Forelimb muscle (tissue), 1 donor: Measurements from ENCODE around the gene ZDHHC18. TPM values are rescaled to one million over a fixed set of nuclear protein-coding genes. Genes with fewer than 3 reads are reported as not detected.
A peak's percentile ranks its signal among the peaks of the same experiment; 100 is the strongest.
"Not testable (repeated sequence)": the region's sequence is repeated elsewhere in the genome, so short reads cannot be mapped to it uniquely, and the experiment has no call there.

Source experiments
- DNase-seq: peaks from one replicate; pipeline ENCODE4 v3.0.0-alpha.2; 2013; ENCODE audit warnings: low read depth
- polyA plus RNA-seq: library from polyadenylated mRNA; unstranded; fragments of 120-200 nt; gene quantifications from one replicate; pipeline ENCODE4 v1.2.1, GENCODE V29; 2013; ENCODE audit not compliant: insufficient read length

Gene ZDHHC18
- polyA plus RNA-seq, 1 donor, result 14.9 TPM

DNA sequence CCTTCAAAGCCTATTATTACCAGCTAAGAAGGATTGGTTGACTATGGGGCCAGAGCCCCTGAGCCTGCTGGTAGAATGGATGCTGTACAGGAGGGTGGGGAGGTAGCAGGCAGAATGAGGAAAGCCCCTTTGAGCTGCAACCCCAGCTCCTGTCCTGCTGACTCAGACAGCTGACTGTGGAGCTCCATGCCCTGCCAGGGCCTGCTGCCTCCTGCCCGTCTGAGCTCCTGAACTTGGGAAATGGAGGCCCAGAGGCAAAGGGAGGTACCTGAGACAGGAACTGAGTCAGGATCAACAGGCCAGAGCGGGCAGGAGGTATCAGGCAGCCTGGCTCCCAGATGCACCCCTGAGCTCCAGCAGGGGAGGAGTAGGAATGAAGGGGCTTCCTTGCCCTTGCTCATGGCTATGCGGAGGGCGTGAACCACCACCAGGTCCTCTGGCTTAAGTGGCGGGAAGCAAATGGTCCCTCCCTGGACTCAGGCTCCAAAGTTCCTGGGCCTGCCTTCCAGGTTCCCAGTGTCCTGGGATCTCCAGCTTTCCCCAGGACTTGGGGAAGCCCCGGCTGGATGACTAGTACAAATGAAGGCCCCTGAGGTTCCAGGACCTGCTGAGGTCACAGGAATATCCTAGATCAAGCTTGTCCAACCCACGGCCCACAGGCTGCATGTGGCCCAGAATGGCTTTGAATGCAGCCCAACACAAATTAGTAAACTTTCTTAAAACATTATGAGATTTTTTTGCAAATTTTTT lies 32.6 kb downstream of the ZDHHC18 start:
- DNase-seq, result no peak

DNA sequence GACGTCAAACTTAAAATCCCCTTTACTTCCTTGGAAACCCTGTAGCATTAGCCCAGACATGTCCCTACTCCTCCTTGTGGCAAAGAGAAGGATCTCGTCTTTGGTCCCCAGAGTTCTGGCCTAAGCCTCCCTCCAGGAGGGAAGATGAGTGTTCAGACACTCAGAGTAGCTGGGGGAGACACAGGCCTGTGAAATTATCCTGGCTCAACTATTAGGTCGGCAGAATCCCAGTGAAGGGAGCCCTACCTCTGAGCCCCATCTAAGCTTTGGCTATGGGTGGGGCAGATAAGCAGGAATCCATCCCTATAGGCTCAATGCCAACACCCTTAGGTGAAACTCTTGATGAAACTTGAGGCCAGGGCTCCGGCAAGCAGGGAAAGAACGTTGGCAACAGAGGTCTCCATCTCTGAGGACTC lies 34.8 kb downstream of the ZDHHC18 start:
- no peak for DNase-seq

DNA sequence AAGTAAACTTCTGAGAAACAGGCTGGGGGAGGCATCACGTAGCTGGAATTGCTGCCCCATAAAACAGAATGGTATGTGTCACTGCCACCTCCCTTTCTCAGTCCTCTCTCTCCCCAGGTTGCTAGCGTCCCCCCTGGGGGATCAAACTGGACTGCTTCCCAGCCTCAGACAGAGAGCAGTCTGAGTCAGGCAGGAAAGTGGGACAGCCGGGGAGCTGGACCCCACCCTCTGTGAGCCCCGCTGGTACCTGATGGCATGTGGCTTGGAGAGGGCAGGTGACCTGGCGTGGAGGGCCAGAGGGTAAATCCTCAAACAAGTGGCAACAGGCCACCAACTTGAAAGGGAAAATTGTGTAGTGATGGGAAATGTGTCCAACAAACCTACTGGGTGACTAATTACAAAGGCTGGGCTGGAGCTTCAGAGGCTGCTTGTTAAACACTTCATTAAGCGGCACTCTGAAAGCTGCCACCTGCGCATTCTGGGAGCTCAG lies 35.4 kb downstream of the ZDHHC18 start:
- no peak for DNase-seq

DNA sequence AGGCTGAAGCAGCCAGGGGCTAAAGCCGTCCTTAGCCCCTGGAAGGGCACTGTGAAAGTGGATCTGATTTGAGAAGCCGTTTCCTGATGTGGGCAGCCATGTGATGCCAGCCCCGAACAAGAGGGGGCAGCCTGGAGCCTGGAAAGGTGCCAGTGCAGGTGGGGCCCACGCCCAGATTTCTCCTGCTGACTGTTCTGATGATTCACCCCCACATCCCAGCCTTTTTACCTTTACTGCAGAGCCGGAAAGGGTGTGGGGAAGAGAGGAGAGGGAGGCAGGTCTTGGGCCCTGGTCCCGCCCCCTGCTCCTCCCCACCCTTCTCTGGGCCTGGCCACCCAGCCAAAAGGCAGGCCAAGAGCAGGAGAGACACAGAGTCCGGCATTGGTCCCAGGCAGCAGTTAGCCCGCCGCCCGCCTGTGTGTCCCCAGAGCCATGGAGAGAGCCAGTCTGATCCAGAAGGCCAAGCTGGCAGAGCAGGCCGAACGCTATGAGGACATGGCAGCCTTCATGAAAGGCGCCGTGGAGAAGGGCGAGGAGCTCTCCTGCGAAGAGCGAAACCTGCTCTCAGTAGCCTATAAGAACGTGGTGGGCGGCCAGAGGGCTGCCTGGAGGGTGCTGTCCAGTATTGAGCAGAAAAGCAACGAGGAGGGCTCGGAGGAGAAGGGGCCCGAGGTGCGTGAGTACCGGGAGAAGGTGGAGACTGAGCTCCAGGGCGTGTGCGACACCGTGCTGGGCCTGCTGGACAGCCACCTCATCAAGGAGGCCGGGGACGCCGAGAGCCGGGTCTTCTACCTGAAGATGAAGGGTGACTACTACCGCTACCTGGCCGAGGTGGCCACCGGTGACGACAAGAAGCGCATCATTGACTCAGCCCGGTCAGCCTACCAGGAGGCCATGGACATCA lies 36.5 kb downstream of the ZDHHC18 start, which contains the start of gene SFN:
Gene SFN (plus strand): TSS at position 369 of the 904 bp plus-strand sequence. CDS start 64 bp downstream, at position 433.
- DNase-seq, result no peak

DNA sequence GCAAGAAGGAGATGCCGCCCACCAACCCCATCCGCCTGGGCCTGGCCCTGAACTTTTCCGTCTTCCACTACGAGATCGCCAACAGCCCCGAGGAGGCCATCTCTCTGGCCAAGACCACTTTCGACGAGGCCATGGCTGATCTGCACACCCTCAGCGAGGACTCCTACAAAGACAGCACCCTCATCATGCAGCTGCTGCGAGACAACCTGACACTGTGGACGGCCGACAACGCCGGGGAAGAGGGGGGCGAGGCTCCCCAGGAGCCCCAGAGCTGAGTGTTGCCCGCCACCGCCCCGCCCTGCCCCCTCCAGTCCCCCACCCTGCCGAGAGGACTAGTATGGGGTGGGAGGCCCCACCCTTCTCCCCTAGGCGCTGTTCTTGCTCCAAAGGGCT lies 37.2 kb downstream of the ZDHHC18 start:
- no peak for DNase-seq

DNA sequence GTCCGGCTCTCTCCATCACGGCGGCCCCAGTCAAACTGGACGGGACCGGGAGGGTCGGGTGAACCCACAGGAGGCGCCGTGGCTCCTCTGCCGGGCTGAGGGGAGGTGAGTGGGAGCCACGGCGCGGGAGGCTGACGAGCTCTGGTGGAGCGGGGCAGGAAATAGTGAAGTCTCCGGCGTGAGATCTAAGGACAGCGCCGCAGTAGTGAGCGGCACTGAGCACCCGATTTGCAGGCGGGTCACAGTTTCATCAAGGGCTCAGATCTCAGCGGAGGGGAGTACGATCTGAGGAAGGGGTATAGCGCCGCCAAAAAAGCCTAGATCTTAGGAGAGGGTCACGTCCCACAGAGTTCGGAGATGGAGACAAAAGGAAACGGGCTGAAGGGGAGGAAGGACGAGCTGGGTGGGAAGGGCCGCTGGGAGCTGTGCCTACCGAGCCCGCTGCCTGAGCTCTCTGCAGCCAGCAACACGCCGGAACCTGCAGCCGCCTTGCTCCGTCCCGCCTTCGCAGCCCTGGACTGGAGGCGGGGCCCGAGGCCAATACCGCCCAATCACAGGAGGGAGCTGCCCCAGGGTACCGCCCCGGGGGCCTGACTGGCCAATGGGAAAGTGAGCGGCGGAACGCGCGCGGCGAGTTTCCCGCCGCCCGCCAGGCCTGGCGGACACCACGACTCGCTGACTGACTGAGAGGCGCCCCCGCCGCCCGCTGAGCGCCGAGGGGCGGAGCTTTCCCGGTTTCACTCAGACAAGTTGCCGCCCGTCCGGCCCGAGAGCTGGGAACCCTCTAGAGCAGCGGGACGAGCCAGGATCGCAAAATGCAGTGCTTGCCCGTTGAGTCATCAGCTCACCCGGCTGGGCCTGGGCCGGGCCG lies 38.4 kb downstream of the ZDHHC18 start:
- peak; percentile 93 for DNase-seq

DNA sequence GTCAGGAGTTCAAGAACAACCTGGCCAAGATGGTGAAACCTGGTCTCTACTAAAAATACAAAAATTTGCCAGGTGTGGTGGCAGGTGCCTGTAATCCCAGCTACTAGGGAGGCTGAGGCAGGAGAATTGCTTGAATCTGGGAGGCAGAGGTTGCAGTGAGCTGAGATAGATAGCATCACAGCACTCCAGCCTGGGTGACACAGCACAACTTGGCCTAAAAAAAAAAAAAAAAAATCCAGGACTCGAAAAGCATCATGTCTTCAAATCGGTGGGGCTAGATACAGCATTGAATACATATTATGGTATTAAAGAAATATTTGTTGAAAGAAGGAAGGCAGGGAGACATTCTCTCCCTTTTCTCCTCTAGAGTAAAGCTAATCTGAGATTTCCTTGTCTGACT lies 46.6 kb downstream of the ZDHHC18 start:
- not testable (repeated sequence) for DNase-seq

DNA sequence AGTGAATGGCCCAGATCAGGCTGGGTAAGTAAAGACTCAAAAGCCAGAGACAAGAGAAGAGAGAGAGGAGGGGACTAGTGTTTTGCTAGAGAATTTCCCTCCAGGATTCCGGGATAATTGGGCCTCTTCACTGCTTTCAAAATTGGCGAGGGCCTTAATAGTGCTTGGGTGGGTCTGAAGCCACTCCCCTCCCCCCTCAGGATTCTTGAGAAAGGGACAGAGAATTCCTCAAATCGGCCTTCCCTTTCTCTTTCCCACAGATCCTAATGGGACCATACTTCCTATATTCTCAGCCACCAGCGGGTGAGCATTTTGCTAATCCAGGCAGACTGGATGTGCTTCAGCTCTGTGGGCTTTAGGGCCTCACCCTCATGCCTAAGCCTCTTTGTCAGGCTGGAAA lies 48.4 kb downstream of the ZDHHC18 start:
- no peak for DNase-seq

DNA sequence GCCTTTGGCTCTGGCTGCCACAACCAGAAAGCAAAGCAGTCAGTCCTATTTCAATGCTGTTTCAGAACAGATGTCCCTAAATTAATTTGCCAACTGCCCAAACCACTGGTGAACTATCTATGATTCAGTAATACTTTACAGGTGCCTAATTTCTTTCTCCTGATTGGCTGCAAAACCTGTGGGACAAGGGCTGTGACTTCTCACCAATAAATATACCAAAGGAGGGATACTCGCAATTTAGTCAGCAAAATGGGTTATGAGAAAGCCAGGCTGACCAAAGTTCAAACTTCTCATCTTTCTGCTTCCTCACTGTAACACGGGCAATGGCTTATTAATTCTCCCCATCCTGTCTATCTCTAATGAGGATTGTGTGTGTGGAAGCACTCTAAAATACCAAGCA lies 50.8 kb downstream of the ZDHHC18 start:
- DNase-seq, result no peak

DNA sequence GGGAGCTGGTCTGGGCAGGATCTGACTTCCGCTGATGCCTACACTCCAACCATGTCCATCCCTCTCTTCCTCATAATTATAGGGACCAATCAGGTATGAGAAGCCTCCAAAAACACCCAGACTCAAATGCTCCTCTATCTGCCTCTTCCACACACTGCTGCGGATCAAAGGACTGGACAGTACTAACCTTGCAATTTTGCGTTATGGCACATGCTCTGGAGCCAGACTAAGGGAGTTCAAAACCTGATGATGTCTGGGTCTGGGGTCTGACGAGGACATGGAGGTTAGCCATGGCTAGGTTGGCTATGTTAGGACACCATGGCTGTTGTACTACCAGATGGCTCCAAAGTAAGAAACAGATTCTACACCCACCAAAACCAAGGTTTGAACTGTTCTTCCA lies 53.3 kb downstream of the ZDHHC18 start:
- no peak for DNase-seq

DNA sequence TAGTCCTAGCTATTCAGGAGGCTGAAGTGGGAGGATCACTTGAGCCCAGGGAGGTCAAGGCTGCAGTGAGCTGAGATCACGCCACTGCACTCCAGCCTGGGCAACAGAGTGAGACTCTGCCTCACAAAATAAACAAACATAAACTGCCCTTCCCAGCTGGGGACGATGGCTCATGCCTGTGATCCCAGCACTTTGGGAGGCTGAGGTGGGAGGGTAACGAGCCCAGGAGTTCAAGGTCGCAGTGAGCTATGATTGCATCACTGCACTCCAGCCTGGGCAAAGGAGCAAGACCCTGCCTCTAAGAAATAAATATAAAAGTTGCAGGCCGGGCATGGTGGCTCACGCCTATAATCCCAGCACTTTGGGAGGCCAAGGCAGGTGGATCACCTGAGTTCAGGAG lies 55.1 kb downstream of the ZDHHC18 start:
- not testable (repeated sequence) for DNase-seq

DNA sequence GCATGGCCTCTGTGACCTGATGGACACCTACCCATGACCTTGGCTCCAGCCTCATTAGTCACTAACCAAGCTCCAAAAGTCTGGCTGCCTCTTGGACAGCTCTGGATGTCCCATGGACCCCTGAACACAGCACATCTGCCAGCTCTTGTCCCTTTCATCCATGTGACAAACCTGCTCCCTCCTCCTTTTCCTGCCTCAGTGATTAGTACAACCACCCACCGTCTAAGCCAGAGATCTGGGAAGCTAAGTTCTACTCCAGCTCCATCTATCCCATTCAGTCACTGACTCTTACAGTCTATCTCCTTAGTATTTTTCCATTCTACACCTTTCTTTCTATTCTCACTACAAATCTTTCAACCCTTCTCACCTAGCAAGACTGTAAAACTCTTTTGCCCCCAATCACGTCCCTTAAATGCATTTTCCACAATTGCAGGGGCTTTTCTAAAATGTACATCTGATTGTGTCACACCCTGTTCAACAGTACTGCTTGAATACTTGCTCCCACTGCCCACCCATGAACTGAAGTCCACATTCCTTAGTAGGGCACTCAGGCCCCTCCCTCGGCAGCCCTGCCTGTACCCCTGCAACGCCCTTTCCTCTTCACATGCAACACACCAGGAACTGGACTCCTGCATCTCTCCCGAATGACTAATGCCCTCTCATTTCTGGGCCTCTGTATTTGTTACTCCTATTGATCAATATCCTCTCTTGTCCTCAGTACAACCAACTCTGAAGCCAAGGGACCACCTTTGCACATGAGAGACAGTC lies 56.4 kb downstream of the ZDHHC18 start:
- no peak for DNase-seq

DNA sequence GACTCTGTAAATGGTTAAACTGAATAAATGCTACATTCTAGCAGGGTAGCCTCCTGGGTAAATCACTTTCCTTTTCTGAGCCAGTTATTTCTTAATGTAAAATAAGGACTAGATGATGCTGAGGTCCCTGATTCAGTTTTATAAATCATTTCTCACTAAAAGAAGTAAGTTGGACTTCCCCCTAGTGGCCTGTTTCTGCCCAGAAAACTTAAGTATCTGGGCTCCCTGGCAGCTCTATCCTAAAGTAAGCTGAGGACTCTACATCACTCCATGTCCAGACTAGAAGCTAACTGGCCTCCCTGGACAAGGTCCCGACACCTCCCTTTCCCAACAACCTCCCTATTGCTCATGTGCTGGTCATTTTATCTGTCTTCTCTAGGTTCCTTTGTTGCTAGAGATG lies 60.6 kb downstream of the ZDHHC18 start:
- no peak for DNase-seq

DNA sequence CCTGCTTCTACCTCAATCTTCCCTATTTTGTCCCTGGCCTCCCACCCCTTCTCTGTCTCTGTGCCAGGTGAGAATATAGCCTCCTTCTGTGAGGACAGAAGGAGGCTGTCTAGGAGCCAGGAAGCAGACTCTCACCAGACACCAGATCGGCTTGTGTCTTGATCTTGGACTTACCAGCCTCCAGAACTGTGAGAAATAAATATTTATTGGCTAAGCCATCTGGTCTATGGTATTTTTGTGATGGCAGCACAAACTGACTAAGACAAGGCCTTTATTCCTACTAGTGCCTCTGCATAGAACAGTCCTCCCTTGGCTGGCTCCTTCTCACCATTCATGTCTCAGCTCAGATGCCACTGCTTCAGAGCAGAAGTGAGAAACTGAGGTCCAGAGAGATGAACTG lies 61.7 kb downstream of the ZDHHC18 start:
- no peak for DNase-seq

DNA sequence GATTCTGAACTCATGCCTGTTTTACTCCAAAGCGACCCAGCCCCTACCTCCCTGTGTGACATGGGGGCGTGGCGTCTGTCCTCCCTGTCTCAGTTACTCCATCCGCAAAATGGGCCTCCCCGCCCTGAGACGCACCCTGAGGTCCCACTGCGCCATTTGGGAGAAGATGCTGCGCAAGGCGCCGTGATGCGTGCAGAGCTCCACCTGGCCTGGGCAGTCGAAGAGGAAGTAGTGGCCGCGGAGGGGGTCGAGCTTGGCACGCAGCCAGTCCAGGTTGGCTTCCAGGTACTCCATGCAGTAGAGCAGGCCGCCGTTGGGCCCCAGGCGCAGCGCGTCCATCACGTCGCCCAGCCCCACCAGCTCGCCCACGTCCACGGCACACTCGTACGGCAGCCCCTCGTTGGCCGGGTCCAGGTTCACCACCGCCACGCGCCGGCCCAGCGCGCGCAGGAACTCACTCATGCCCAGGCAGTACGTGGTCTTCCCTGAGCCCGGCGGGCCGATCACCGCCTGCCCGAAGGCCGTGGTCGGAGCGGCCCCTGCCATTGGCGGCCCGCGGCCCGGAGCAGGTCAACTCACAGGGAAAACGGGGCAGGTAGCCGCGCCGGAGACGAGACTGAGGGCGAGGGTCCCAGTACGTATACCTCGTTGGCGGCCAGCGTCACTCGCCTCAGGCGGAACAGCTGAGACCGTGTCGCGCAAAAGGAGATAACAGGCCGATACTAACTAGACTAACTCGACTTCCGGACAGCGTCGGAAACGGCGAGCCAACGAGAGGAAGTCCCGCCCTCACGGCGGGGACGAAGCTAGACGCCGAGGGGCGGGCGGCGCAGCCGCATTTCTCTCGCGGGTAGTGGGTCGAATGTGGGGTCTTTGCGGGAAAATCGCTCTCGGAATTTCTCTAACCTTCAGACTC lies 63.3 kb downstream of the ZDHHC18 start, which contains the start of gene GPN2:
Gene GPN2 (minus strand): TSS at position 733 of the 916 bp plus-strand sequence. CDS start 187 bp downstream, at position 546.
- peak; percentile 79 for DNase-seq

DNA sequence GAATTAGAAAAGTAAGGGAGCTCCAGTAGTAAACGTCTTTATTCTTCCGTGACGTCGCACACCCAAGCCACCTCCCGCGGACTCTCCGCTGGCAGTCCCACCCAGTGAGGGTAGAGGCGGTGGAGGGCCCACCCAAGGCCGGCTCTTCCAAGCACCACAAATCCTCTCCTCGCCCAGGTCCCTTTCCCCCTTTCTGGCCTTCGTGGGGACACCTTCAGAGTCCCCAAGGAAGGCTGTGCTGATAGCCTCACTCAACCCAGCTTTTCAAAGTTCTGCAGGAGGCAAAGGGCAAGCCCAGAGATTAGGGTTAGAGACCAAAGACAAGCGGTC lies 63.9 kb downstream of the ZDHHC18 start:
- no peak for DNase-seq

DNA sequence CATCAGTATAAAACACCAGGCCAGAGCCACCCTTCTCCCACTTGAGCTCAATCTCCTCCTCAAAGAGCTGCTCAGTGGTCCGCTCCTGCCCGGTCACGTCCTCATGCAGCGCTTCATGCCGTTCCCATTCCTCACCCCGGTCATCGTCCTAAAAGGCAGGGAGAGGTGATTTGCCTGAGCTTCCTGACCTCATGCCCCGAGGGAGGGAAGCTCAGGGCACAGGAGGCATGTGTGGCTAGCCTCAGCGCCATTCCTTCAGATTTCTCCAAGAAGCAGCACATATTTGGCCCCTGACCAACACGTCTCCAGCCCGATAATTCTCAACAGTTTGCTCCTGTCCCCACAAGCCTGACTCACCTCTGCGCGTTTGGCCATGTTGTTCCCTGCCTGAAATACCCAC lies 67.8 kb downstream of the ZDHHC18 start:
- no peak for DNase-seq

DNA sequence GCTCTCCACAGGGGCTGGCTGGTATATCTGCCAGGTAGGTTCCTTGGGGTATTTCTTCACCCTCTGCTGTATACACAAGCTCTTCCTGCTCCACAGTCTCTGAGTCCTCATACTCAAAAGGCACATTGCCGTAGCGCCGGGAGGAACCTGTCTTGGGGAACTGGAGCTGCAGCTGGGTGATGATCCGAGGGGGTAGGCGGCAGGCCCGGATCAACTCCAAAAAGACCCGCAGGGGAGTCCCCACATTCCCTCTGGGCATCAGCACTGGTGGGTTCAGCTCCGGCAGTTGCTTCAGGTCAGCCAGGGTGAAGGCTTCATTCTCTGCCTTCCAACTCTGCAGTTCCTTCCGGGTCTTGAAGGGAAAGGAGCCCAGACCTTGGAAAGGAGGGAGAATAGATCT lies 70.9 kb downstream of the ZDHHC18 start:
- DNase-seq, result no peak

DNA sequence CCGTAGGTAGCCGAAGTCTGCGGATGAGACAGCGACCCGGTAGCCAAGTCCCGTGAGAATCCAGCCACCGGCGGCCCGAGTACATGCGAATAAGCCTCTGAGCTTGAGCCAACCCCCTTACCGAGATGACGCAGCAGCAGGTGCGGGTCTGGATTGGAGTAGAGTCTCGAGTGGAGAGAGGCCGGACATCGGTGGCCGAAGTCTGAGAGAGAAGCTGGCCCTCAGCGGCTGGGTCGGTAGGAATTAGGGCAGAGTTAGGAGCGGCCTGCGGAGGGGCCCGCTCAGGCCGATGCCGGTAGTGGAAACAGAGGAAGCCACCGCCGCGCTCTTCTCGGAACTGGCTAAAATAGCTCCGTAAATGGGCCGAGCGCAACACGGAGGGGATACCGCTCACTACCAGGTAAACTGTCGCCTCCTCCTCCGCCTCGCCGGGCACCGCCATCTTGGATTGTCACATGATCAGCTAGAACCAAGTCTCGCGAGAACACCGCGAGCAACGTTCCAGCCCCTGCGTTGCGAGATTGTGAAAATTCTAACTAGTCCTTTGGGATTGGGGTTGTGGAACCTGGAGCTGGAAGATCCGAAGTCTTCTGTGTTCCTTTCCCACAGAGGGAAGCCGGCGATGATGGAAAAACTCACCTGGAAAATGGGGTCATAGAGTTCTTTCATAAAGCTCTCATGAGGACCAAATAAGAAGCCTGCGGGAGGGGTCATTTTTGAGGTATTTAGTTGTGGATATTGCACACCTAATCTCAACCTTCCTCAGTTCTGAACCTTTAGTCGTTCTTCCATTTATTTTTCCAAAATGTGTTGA lies 73.7 kb downstream of the ZDHHC18 start, which contains the start of gene GPATCH3:
Gene GPATCH3 (minus strand): TSS at position 467 of the 814 bp plus-strand sequence. CDS start 25 bp downstream, at position 442.
- peak; percentile 84 for DNase-seq
